ENCODE results near the gene SUSD3. TPM values are rescaled to one million over a fixed set of nuclear protein-coding genes. Genes with fewer than 3 reads are reported as not detected.

The SUSD3 gene
- total RNA-seq, 2 donors from 2014 or later: 1.6 to 11.8 TPM

- Histone ChIP-seq H3K4me3 (no peak overlapping the region), H3K27ac (no peak overlapping the region), H3K27me3 (no peaks in the 10 kb centered on the region), H3K9me3 (no peaks in the 10 kb centered on the region), H3K36me3 (no peaks in the 10 kb centered on the region), H3K4me1 (no peaks in the 10 kb centered on the region)
- DNase-seq (ENCODE audit: low spot score): no peak
- no peak for TF ChIP-seq CTCF (IDR thresholded peaks at IDR 0.05)
Measured at GRCh38 chr9:93081081-93081529, 22.6 kb downstream of the SUSD3 start.

- Histone ChIP-seq H3K9me3 (no peaks in the 10 kb centered on the region), H3K4me3 (no peak overlapping the region), H3K4me1 (no peaks in the 10 kb centered on the region), H3K27me3 (no peaks in the 10 kb centered on the region), H3K36me3 (no peaks in the 10 kb centered on the region), H3K27ac (no peak overlapping the region)
- TF ChIP-seq CTCF (IDR thresholded peaks at IDR 0.05): no peak
- peak; percentile 9 for DNase-seq (ENCODE audit: low spot score)
Measured at GRCh38 chr9:93081931-93082330, 23.4 kb downstream of the SUSD3 start.

DNA sequence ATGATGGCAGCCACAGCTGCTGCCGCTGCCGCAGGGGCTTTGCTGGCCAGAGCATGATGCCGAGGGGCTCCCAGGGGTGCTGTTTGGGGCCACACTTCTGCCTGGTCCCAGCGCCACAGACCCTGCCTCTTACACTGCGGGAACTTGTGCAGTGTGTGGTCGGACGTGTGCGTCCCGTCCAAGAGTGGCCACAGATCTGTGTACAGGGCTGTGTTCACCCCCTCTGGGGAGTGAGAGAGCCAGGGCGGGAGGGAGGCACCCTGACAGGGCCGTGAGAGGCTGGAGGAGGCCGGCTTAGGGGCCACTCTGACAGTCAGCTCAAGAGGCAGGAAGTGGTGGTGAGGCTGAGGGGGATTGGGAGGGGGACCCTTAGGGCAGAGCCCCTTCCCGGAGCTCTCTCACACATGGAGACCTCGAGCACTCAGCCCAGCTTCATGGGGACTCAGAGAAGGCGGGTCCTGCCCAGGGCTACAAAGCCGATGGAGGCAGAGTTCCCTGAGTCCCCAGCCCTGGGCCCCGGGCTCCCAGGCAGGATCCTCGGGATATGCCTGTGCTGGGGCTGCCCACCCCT is 24.4 kb downstream of the SUSD3 start:
- DNase-seq (ENCODE audit: low spot score): peak; percentile 16
- no peaks in the 10 kb centered on the region for H3K4me1 ChIP-seq
- no peaks in the 10 kb centered on the region for H3K9me3 ChIP-seq
- H3K4me3 ChIP-seq: no peak overlapping the region
- TF ChIP-seq CTCF (IDR thresholded peaks at IDR 0.05): no peak
- H3K27me3 ChIP-seq: no peaks in the 10 kb centered on the region
- H3K27ac ChIP-seq: no peak overlapping the region
- H3K36me3 ChIP-seq: no peaks in the 10 kb centered on the region

- Histone ChIP-seq H3K27me3 (no peaks in the 10 kb centered on the region), H3K27ac (no peak overlapping the region), H3K36me3 (no peaks in the 10 kb centered on the region), H3K9me3 (no peaks in the 10 kb centered on the region), H3K4me1 (no peaks in the 10 kb centered on the region), H3K4me3 (no peak overlapping the region)
- DNase-seq (ENCODE audit: low spot score): no peak
- TF ChIP-seq CTCF (IDR thresholded peaks at IDR 0.05): no peak
Measured at GRCh38 chr9:93083592-93084470, 25.3 kb downstream of the SUSD3 start.

- no peaks in the 10 kb centered on the region for H3K36me3 ChIP-seq
- no peaks in the 10 kb centered on the region for H3K4me1 ChIP-seq
- no peaks in the 10 kb centered on the region for H3K9me3 ChIP-seq
- no peak for DNase-seq (ENCODE audit: low spot score)
- TF ChIP-seq CTCF (IDR thresholded peaks at IDR 0.05): no peak
- H3K27me3 ChIP-seq: no peaks in the 10 kb centered on the region
- no peak overlapping the region for H3K4me3 ChIP-seq
- no peak overlapping the region for H3K27ac ChIP-seq
Measured at GRCh38 chr9:93084471-93084881, 26.0 kb downstream of the SUSD3 start.
